NCI-H446 treated with DMSO at 0.1 percent for 48 hours (cell line): ENCODE data around the gene PTCSC3.

ENCODE experiments used
- DNase-seq: peaks from one replicate; lab custom pipeline; 2025; lab: John Stamatoyannopoulos, UW

The PTCSC3 gene

DNA sequence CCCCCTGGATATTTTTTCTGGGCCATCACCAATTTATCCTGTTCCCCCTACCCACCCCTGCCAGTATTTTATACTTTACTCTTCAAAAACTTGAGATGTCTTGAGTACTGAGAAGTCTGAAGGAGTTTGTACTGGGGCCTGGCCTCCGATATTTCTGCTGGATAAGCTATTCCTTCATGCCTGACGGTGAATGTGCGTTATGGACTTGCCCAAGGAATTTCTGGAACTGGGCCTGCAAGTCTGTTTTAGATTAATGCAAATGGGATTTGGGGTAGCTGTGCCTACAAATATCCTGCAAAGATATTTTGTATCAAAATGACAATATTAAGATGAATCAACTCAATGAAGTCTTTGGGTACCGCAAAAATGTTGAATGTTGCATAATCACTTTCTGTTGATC is at the start of gene PTCSC3:
PTCSC3 (minus strand) TSS at position 199 of the 400 bp plus-strand sequence.
- DNase-seq: no peak

DNA sequence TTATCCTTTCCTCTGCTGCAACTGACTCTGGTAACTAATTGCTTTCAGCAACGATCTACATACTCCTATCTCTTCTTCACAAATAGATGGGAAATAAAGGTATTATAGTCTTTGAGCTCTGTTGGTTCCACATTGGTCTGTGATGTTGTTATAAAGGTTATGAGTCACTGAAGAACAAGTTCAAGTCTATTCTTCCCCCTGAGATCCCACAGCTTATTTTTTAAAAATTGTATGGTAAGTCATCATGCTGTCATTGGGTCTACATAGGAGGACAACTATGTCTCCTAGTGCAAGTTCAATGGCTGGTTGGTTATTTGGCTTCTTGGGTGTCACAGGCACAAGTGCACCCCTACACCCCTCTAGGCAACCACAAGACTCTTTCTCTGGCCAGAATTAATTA is 49.6 kb upstream of the PTCSC3 start:
- DNase-seq: no peak

DNA sequence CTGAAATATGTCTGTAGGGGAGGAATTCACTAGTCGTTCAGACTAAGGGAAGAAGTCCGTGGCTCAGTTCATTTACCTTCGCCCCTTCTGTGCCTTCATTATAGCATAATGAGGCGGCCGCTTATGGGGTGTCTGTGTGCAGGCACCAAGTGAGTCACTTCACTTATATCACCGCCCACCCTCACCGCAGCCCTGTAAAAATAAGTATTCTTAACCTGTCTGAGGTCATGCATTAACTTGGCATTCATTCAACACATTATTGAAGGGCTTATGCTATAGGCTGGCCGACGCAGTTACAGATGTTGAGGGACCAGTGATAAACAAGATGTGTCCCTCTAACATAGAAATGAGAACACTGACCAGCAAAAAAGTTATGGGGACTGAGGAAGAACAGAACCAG is 47.7 kb upstream of the PTCSC3 start:
- no peak for DNase-seq

DNA sequence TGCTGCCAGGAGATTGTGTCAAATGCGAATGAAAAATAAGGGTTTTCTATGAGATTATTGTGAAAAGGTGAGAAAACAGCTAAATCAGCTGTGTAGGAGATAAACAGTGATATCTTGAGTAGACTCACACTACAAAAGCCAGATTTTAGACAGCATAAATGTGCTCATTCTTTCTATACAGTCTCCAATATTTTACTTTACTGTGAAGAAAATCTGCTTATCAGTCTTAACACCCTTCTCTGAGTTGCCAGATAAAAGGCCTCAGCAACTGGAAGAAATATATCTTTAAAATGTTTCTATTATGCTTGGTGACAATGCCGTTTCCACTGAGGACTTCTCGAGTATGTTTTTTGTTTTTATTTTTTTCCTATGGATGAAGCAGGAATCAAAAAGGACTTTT is 47.0 kb upstream of the PTCSC3 start:
- no peak for DNase-seq

DNA sequence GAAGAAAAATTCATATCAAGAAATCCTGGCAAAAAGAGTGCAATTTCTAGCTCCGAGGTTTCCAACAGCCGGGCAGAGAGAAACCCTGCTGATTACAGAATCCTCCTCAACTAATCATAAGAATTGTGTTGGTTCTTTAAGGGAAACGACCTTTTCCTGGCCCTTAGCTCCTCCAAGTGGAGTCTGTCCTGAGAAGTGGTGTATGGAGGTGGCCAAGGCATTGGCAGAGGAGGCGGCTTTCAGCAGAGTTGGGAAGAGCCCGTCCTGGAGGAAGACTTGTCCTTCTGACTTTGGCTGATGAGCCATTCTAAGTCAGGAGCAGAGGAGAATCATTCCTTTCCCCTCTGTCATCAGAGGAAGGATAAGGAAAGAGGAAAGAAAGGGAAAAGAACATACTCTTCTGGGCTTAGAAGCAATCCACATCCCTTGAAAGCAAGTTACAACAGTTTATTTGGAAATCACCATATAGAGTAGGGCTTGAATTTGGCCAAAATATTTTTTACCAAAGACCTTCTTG is 46.5 kb upstream of the PTCSC3 start:
- no peak for DNase-seq

DNA sequence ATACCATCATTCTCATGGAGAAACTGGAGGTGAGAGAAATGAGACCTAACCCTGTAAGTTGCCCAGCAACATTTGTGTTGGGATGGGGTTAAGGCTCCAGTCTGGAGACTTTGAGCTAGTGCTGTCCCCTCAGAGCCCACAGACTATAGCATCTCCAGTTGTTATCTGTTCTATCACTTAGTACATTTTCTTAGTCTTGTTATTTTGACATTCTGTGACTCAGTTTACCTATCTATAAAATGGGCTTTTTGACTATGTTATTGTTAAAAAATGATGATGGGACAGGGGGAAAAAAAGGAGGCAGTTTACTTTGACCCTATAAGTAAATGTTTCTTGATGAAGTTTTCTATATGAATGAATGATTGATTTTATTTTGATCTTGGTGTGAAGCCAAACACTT is 45.8 kb upstream of the PTCSC3 start:
- DNase-seq: no peak

DNA sequence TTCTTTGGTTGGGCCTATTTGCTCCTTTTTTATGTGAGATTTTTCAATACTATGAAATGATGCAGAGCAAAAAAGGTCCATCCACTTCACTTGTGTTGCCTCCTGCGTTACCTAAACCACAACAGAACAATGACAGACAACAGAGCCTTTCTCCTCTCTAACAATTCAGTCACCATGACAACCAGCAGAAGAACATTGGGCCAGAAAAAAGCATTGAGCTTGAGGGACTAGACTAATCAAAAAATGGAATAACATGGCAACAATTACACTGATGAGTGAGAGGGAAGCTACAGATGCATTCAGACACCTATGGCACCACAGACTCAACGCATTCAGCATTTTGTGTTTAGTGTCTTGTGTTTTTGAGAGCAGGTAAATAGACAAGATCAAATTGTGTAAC is 44.6 kb upstream of the PTCSC3 start:
- DNase-seq: no peak

DNA sequence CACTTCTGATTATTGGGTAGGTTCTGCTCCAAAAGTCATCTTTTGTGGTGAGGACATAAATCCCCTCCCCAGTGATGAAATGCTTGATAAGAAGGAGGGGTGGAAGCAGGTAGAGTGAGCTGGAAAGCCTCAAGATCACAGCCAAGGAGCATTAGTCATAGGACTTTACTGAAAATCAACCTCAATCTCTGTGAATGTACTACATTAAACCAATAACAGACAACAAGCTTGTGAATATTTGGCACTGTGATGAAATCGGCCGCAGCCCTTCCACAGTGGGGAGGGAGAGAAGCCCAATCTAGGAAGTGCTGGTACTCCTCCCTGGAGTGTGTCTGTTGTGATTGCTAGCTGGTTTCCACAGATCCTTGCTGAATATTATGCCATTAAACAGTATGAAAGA is 41.2 kb upstream of the PTCSC3 start:
- DNase-seq: no peak

DNA sequence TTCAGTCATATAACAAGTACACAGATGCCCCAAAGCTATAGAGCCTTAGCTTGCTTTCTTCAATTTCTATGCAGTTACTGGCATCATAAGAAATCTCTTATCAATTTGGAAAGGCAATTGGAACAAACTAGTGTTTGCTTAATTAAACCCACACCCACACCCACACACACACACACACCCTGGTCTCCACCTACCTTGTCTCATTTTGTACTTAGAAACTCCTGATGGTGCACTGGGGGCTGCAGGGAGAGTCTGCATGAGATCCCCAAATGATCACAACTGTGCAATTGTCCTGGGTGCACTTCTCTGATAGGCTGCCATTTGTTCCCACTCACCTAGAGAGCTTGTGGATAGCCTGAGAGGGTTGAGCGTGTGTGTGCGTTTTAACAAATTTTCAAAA is 40.5 kb upstream of the PTCSC3 start:
- DNase-seq: no peak

DNA sequence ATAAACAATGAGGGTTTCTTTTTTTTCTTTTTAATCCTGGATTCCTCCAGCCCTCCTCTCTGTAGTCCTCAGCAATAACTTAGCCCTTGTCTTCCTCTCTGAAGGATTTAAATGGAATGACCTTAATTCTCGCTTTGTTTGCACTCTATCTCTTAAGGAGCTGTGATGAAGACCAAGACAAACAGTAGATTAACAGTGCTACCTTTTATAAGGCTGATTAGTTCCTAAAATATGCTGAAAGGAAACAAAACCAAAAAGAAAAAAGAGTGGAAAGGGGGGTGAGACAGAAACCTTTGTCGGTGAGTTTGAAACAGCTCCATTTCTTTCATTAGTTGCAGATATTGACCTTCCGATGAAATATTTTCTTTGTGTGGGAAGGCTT is 38.7 kb upstream of the PTCSC3 start:
- no peak for DNase-seq

DNA sequence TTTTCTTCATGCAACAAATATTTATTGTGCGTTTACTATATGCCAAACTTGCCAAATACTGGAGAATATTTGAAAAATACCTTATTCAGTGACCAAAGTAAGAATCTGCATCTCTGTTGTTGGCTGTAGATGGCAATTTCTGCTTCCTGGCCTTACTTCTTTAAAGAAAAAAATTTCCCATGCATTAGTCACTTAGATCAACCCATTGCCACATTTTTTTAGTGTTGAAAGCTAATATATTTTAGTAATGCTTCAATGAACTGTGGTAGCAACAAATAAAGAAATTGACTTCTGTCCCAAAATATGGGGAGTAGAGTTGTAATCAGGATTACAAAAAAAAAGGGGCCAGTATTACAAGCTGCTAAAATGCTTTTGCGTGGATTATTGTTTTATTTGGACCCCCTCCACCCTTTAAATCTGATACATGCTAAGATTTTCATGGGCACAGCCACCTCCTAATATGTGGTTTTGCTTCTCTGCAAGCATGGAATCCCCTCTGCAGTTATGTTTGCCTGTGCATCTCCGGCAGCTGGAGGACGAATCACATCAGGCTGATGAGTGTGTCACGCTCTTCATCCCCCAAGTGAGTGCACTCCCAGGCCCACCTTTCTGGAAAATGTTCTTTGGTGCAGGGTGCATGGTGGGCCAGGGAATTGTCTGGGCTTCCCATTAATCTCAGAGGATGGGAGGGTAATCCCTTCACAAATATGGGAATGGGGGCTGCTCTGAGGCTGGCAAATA is 38.1 kb upstream of the PTCSC3 start:
- no peak for DNase-seq

DNA sequence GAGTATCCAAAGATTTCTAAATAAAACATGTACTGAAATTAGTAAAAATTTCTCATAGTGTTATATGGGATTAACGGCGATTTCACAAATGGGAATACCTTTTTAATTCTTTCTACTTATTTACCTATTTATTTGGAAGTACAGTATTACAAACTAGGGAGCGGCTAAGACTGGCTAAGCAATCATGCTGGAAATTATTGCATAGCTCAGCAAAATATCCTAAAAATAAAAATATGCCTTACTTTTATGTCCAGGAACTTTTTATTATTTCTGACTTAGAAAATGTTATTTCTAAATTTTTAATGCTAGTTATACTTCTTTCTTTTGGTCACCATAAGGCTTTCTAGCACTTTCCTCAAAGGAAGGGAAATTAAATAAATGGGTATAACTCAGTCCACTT is 36.5 kb upstream of the PTCSC3 start:
- DNase-seq: no peak

DNA sequence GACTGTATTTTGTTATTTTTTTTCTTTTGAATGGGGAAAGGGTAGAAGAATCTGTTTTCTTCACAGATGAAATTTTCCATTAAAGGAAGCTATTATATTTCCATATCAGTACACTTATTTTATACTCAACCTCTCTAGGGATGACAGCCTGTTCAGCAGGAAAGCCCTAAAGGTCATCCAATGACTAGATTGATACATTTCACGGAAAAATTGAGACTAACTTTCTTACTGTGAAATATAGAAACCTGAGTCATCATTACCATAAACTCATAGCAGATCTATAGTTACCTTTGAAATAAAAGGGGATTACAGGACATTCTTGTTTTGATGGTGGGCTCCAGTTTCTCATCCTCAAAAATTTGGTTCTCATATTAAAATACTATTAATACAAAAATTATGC is 36.1 kb upstream of the PTCSC3 start:
- DNase-seq: no peak

DNA sequence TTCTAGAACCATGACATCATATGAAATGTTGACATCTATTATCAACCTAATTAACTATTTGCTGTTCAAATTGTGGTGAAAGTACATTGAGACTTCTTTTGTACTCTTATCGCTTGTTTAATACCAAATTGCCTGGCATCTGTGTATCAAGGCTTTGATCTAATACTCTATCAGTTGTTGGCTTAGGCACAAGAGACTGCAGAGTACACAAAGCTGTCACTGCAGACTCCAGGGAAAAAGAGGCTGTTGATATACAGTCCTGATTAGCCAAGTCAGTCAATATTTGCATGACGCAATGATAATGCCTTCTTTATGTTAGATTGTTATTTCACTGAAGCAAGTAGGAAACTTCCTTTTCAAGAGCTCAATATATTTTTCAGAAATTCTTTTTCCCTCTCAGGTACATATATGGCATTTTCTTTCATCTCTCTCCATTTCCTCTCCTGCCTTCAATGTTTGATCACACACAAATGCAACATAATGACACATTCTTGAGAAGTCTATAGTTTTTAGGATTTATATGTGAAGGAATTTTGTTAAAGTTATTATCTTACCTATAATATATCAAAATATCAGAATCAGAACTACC is 32.3 kb upstream of the PTCSC3 start:
- no peak for DNase-seq

DNA sequence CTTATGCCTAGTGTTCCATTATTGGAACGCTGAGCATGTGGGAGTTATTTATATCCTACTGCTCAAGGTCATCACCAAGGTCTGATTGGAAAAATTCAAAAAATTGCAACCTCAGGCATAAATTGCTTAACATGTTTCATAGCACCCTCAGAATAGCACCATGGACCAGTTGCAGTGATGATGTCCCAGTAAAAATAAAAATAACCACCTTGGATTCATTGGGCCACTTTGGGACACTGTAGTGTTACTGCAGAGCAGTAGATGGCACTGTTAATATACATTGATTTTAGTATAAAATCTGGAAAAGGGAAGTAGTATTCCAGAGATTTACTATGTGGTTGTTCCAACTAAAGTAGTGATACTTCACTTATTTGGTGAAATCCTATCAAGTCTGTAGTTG is 31.0 kb upstream of the PTCSC3 start:
- DNase-seq: peak; percentile 23

DNA sequence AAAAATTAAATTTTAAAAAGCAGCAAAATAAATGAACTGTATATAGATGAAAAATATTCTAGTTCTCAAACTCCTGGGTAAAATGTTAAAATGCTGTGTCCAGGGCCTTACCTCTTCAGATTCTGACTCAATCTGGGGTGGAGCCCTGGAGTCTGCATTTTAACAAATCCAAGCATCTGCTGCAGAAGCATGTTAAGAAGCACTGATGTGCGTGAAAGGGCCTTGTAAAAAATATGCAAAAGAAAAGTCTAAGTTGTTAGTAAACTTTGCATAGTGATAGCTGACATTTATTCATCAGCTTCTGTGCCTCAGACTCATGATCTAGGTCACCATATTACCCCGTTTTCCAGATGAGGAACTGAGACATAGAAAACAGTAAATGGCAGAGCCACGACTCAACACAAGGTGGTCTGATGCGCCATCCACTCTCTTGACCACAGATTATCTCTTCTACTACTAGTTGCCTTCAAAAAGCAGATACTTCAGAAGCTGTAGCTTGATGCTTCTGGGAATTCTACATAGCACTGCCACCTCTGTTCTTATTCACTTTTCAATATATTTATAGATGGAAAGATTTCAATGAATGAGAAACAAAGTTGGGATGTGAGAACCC is 28.0 kb upstream of the PTCSC3 start:
- no peak for DNase-seq

DNA sequence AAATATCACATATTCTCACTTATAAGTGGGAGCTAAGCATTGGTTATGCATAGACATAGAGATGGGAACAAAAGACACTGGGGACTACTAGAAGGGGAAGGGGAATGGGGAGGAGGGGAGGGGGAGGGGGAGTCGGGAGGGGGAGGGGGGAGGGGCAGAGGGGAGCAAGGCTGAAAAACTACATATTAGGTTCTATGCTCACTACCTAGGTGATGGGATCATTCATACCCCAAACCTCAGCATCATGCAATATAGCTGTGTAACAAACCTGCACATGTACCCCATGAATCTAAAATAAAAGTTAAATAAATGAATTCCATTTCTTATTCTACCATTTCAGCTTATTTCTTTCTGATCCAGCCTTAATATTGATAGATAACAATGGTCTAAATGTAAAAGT is 21.9 kb upstream of the PTCSC3 start:
- DNase-seq: no peak

DNA sequence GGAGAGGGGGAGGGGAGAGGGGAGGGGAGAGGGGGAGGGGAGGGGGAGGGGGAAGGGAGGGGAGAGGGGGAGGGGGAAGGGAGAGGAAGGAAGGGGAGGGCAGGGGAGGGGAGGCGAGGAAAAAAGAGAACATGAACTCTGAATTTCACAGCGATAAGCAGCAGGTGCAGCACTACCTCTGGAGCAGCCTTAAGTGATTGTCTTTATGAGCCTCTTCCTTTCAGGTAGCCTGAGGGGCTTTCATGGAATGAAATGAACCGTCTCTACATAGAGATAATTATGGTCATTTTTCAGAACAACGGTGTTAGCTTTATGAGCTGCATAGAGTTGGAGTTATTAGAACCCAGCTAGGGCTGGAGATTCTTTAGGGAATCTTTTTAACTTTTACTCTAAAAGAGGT is 18.1 kb upstream of the PTCSC3 start:
- DNase-seq: no peak

DNA sequence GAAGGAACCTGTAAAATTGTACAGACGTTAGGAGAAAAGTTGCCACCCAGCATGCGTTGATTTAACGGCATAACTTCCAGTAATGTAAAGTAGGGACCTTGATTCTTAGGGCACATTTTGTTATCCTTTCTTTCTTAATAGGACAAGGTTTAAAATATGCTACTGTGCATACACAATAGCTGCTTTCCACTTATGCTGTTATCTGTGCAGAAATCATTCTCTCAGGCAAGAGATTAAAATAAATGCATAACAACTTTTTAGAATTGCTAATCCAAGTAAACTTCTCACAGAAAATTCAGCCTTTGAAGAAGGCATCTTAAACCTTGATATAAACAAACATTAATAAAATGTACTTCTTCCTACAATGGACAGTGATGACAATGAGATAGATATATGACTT is 16.0 kb upstream of the PTCSC3 start:
- no peak for DNase-seq

DNA sequence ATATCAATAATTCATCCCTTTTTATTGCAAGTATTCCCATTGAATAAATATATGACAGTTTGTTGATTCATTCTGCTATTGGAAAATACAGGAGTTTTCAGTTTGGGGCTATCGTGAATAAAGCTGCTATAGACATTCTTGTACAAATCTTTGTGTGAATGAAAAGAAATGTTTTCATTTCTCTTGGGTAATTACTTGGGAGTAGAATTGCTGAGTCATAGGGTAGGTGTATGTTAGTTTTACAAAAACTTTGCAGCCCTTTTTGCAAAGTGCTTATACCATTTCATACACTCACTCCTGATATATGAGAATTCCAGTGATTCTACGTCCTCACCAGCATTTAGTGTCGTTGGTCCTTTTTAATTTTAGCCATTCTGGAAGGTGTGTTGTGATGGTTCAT is 6.9 kb upstream of the PTCSC3 start:
- DNase-seq: no peak

DNA sequence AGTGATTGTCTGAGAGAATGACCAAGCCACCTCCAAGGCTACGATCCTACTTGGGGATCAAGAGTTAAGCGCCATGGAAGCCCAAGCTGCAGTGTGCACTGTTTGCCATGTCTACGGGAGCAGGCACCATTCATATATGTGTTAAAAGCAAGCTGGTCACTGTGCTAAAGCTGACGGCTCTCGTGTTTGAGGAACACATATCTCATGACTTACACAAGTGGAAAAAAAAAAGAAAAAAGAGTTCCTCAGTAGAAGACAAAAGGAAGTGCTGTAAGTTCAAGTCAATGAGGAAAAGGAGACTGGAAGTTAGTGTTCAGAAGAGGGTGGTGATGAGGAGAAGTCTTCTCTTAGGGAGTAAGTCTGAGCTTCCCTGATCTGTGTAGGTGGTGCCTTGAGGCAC is 4.9 kb upstream of the PTCSC3 start:
- no peak for DNase-seq

DNA sequence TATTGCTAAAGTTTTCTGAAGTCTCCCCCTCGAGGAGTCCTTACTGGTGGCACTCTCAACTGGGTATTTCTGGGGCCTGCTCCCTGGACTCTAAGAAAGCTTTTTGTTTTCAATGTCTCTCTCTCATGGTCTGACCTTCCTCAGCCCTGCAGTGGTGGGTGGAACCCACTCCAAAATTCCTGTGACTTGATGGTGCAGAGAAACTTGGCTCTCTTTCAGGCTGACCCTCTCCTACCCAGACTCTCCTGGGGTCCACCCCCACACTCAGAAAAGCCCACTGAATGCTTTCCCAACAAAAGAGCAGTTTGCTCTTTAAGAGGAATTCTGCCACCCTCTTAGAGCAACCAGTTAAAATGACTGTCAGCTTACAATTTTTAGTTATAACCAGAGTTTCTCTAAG is 967 bp upstream of the PTCSC3 start:
- no peak for DNase-seq

DNA sequence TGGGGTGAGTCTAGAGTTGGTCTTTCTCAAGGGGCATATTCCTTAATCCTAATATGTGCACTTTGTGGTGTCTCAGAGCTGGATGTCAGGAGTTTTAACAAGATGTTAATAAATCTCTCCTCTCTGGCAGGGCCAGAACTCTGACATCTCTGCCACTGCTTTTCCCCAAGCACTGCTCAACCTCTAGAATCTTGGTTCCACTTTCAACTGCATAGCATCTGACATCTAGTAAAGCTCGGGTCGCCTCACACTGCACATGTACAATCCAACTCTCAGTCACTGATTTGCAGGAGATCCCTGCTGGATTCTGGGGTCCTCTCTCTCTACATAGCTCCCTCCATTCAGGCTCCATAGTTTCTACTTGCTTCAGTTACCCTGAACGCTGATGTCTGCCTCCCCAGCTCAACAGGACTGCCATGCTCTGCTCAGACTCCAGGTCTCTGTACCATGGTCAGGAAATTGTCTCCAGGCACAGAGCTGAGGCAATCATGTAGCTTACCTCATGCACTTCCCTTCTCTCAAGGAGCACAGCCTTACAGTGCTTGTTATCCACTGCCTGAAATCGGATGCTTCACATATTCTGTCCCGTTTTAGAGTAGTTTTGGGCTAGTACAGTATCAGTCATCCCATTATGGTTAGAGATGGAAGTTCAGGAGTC is 1.6 kb downstream of the PTCSC3 start:
- no peak for DNase-seq
